Fibroblast of pulmonary artery (primary cell): ENCODE measurements around the gene PALMD.

Experiments
- DNase-seq: peaks from one replicate; pipeline ENCODE4 v3.0.0-alpha.2; 2010; ENCODE audit warnings: low read depth
- H3K4me3 ChIP-seq: replicated peaks from 2 replicates; pipeline ENCODE4 v1.5.1; 2011; ENCODE audit warnings: low read depth, mild to moderate bottlenecking, control low read depth, low read length, moderate library complexity
- TF ChIP-seq, protein P1 (sequence below): IDR thresholded peaks from 2 replicates; pipeline ENCODE4 v1.5.1; 2011; ENCODE audit warnings: mild to moderate bottlenecking, control low read depth, low read length, inconsistent platforms; ENCODE audit errors: missing control alignments

Gene PALMD, protein sequence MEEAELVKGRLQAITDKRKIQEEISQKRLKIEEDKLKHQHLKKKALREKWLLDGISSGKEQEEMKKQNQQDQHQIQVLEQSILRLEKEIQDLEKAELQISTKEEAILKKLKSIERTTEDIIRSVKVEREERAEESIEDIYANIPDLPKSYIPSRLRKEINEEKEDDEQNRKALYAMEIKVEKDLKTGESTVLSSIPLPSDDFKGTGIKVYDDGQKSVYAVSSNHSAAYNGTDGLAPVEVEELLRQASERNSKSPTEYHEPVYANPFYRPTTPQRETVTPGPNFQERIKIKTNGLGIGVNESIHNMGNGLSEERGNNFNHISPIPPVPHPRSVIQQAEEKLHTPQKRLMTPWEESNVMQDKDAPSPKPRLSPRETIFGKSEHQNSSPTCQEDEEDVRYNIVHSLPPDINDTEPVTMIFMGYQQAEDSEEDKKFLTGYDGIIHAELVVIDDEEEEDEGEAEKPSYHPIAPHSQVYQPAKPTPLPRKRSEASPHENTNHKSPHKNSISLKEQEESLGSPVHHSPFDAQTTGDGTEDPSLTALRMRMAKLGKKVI

GRCh38 chr1:99645699-99646531, at the start of gene PALMD:
Gene PALMD (plus strand): TSS chr1:99646113. CDS start chr1:99646318, 205 bp downstream.
- TF ChIP-seq, protein P1, sequence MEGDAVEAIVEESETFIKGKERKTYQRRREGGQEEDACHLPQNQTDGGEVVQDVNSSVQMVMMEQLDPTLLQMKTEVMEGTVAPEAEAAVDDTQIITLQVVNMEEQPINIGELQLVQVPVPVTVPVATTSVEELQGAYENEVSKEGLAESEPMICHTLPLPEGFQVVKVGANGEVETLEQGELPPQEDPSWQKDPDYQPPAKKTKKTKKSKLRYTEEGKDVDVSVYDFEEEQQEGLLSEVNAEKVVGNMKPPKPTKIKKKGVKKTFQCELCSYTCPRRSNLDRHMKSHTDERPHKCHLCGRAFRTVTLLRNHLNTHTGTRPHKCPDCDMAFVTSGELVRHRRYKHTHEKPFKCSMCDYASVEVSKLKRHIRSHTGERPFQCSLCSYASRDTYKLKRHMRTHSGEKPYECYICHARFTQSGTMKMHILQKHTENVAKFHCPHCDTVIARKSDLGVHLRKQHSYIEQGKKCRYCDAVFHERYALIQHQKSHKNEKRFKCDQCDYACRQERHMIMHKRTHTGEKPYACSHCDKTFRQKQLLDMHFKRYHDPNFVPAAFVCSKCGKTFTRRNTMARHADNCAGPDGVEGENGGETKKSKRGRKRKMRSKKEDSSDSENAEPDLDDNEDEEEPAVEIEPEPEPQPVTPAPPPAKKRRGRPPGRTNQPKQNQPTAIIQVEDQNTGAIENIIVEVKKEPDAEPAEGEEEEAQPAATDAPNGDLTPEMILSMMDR = no peak
- peak; percentile 49 for DNase-seq
- H3K4me3 ChIP-seq = peak within 1 kb of the TSS; percentile 57

GRCh38 chr1:99598738-99599411, 47.0 kb upstream of the PALMD start:
- DNase-seq = no peak

GRCh38 chr1:99599678-99600175, 46.2 kb upstream of the PALMD start:
- TF ChIP-seq, protein P1 = no peak
- H3K4me3 ChIP-seq = no peak overlapping the region
- DNase-seq = peak; percentile 93

More at GRCh38 chr1:99598738-99599411, 47.0 kb upstream of the PALMD start:
- TF ChIP-seq, protein P1 = no peak
- no peak overlapping the region for H3K4me3 ChIP-seq

GRCh38 chr1:99600782-99601181, 45.1 kb upstream of the PALMD start:
- TF ChIP-seq, protein P1 = no peak
- no peak overlapping the region for H3K4me3 ChIP-seq
- DNase-seq = peak; percentile 40

- TF ChIP-seq, protein P1 = no peak
- no peak for DNase-seq
- H3K4me3 ChIP-seq = no peak overlapping the region
Measured at GRCh38 chr1:99601208-99601607, 44.7 kb upstream of the PALMD start.

DNA sequence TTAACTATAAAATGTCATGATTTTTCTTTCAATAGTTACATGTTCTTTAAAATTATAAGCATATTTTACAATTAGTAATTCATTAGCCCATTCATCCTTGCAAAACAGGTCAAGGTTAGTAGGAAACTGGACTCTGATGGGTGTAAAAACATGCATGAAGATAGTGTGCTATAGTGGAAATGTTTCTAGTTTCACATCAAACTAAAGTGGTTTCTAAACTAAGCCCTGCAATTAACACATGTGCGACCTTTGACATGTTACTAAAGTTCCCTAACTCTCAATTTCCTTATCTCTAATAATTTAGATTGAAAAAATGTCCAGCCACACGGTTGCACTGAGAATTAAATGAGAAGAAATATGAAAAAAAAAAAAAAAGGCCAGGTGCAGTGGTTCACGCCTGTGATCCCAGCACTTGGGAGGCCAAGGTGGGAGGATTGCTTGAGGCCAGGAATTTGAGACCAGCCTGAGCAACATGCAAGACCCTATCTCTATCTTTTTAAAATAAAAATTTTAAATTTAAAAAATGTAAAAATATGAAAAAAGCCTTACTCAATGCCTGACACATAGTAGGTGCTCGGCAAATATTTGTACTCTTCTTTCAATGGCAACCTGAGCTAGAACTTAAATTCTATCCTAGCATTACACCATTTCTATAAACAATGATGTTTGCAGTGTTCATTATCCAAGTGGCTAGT, 44.1 kb upstream of the PALMD start:
- no peak overlapping the region for H3K4me3 ChIP-seq
- TF ChIP-seq, protein P1 = no peak
- no peak for DNase-seq
